HG03442 (cell line): ENCODE results near the gene ATP6V0C.
A peak's percentile ranks its signal among the peaks of the same experiment; 100 is the strongest.

ENCODE experiments used
- ATAC-seq: cut with Tn5 transposase; IDR thresholded peaks from one replicate; pipeline ENCODE4 v1.9.1; 2021; ENCODE audit warnings: mild to moderate bottlenecking, moderate library complexity; ENCODE audit not compliant: unreplicated experiment

Gene ATP6V0C

GRCh38 chr16:2490190-2491105 lies 23.3 kb upstream of the ATP6V0C start:
- no peak for ATAC-seq

DNA sequence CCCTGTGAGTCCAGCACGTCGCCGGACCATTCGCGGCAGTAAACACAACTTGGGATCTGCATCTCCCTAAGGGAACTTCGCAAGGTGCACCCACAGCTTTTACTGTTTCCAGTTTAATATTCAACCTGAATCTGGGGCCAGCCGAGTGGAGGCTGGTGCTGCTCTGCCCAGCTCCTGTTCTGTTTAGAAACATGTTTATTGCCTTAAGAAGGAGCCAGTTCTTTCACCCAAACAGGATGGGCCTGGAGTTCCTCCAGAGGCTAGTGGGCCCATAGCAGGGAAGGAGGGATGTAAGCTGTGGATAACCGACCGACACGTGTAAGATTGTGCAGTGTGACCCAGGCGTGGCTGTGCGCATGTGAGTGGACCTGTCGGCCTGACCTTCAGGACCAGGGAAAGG lies 21.5 kb upstream of the ATP6V0C start:
- no peak for ATAC-seq

DNA sequence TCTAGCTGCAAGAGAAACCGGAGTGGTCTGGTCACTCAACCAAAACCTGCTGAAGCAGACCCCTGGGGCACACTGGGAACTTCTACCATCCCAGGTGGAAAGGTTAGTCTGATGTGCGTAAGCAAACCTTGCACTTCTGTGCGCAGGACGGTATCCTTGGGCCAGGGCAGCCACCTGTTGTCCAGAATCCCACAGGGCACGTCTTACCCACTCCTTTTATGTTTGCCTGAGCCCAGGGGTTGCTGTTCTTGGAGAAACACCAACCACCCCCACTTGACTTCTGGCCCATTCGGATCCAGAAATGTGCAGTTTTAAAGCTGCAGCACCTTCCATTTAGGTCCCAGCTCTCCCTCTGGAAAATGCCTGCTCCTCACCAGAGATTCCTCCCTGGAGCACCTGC lies 20.1 kb upstream of the ATP6V0C start:
- no peak for ATAC-seq

DNA sequence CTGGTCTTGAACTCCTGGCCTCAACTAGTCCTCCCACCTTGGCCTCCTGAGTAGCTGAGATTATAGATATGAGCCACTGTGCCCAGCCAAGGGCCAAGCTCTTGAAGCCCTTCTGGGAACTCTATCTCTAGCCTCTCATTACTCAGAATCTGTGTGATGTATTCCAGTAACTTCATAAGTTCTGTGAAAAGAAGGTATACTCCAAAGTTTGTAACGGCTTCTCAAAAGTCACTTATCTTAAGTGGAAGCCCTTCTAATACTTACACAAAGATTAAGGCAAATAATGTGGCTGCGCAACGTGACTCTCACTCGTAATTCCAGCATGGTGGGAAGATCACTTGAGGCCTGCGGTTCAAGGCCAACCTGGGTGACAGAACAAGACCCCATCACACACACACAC lies 19.1 kb upstream of the ATP6V0C start:
- ATAC-seq, result no peak

DNA sequence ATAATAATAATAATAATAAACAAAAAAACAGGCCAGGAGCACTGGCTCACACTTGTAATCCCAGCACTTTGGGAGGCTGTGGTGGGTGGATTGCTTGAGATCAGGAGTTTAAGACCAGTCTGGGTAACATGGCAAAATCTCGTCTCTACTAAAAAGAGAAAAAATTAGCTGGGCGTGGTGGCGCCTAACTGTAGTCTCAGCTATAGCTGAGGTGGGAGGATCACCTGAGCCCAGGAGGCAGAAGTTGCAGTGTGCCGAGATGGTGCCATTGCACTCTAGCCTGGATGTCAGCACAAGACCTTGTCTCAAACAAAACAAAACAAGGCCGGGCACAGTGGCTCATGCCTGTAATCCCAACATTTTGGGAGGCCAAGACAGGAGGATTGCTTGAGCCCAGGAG lies 18.7 kb upstream of the ATP6V0C start:
- ATAC-seq, result no peak

GRCh38 chr16:2496223-2497115 lies 17.3 kb upstream of the ATP6V0C start:
- no peak for ATAC-seq

- ATAC-seq, result no peak
Measured at GRCh38 chr16:2497116-2497630, 16.6 kb upstream of the ATP6V0C start.

DNA sequence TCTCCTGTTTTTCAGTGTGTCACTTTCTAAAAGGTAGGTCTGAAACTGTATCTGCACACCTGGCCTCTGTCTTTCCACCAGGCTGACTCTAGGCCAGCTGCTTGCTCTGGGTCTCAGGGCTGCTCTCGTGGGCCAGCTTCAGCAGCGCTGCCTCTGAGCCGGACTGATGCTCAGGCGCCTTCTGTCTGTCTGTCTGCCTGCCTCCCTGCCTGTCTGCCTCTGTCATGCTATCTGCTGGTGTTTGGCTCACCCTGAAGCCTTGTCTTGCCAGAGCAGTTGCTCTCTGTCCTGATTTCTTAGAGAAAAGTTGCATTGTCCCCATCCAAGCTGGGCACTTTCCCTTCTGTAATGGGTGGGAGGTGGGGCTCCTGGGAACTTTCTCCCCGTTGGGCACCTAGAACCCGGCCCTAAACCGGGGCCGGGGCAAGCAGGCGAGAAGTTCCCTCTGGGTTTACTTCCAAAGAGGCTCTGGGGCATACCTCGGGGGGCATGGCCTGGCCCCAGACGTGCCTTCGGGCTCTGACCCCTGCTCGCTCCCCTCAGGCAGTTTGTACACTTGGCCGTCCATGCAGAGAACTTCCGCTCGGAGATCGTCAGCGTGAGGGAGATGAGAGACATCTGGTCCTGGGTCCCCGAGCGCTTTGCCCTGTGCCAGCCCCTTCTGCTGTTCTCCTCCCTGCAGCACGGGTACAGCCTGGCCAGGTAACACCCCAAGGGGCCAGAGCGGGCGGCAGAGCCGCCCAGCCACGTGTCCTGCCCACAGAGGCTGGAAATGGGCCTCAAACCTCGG lies 15.9 kb upstream of the ATP6V0C start:
- ATAC-seq, result no peak

GRCh38 chr16:2498531-2499253 lies 15.1 kb upstream of the ATP6V0C start:
- no peak for ATAC-seq

GRCh38 chr16:2499454-2499853 lies 14.3 kb upstream of the ATP6V0C start:
- no peak for ATAC-seq

DNA sequence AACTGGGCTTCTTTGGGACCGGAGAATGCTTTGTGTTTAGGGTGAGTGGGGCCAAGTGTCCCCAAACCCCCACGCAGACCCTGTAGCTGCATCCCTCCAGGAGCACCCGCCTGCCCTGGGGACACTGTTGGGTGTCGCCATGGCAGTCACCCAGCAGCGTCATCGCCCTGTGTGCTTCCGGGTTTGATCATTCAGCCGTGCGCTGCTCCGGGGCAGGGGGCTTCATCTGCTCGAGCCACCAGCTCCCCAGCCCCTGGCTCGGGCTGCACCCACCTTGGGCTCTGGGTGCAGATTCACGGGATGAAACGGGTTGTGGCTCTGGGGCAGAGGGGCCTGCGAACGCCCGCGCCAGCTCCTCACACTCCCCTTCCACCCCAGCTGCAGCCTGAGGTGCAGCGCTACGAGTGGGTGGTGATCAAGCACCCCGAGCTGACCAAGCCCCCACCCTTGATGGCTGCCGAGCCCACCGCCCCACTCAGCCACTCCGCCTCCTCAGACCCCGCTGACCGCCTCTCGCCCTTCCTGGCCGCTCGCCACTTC lies 13.8 kb upstream of the ATP6V0C start:
- no peak for ATAC-seq

DNA sequence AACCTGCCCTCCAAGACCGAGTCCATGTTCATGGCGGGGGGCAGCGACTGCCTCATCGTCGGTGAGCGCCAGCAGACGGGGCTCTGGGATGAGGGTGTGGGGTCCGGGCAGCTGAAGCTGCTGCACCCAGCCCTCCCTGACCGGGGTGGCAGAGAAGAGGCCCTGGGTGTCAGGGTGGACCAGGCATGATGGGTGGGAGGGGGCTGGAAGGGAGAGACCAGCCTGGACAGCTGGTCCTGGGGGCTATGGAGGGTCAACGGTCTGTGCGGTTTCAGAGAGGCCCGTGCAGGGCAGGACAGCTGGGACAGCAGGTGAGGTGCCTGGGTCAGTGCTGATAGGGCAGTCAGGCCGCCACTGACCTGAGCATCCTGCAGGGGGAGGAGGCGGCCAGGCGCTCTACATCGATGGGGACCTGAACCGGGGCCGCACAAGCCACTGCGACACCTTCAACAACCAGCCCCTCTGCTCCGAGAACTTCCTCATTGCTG lies 13.3 kb upstream of the ATP6V0C start:
- ATAC-seq, result no peak

- ATAC-seq, result peak; percentile 53
Measured at GRCh38 chr16:2500918-2501750, 12.6 kb upstream of the ATP6V0C start.

DNA sequence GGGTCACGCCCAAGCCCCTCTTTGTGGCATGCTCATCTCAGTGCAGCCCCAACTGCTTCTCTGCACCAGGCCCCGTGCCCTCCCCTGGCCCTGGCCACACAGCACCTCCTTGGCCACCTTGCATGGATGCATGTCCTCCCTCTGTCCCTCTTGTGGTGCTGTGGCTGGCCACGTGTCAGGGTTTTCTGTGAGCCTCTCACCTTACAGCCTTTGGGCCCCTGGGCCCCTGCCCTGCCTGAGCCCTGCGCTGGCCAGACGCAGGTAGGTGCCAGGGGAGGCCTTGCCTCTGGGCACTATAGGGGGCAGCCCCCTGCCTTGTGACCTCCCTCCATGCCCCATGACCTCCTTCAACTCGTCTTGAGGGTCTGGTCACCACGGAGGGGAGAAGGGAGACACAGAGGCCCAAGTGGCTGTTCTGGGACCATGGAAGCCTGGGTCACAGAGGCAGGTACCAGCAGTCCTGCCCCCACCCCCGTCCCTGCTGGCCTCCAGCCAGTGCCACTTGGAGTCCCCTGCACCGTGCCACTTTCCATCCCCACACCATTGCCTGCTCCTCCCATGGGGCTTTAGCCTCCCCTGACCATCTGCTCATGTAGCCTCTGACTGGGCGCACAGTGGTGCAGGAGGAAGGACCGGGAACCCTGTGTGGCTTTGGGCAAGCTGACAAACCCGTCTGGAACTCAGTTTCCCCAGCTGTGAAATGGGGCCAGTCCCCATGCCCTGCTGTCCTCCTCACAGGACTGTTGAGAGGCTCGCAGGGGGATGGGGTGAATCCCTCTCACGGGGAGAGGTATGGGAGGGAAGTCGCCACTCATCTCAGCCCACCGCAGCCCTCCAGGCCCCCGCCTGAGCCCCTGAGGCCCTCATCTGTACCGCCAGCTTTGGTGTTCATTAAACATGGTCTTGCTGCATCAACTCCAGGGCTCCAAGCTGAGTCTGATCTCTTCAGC lies 11.5 kb upstream of the ATP6V0C start:
- no peak for ATAC-seq

DNA sequence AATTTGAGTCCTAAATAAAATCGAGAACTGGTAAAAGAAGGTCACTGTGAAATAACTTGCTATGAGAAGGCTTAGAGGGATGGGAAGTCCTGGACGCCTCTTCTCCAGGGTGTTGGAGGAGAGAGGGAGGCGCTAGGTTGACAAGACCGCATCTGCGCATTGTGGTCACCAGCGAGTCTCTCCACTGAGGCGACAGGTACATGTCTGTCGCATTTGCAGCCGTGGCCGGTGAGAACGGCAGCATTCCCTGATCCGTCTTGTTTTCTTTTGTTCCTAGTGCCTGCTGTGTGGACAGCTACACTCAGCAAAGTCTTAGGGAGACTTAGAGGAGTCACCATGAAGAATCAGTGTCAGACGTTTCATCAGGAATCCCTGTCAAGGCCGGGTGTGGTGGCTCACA lies 8.1 kb upstream of the ATP6V0C start:
- no peak for ATAC-seq

- no peak for ATAC-seq
Measured at GRCh38 chr16:2507052-2507659, 6.6 kb upstream of the ATP6V0C start.

DNA sequence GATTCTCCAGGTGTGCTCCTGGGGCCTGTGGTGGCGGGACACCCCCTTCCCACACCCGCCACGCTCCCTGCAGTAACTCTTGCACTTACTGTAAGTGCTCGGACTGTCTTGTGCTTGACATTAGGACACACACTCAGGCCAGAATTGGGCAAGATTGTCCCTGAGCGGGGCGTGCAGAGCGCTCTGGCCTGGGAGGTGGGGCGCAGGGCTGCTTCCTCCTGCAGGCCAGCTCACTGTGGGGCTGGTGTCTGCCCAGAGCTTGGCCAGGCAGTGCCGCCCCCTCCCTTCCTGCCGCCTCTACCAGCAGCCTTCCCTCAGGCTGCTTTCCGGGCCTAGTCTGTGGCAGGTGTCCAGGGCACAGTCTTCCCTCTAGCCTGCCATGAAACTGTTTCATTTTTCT lies 6.1 kb upstream of the ATP6V0C start:
- ATAC-seq, result no peak
